Endodermal cell (in vitro differentiated cells): ENCODE results near the gene ANO1. TPM values are rescaled to one million over a fixed set of nuclear protein-coding genes. Genes with fewer than 3 reads are reported as not detected.

ENCODE experiments used
- DNase-seq: peaks from one replicate; pipeline ENCODE4 v3.0.0-alpha.2; 2017
- H3K27ac ChIP-seq: 2 replicates; pipeline ENCODE4 v1.5.1; 2013; ENCODE audit warnings: mild to moderate bottlenecking, low read depth, low read length, moderate library complexity
- H3K27me3 ChIP-seq: 2 replicates; pipeline ENCODE4 v1.6.1; 2013; ENCODE audit warnings: mild to moderate bottlenecking, low read length, moderate library complexity; ENCODE audit not compliant: insufficient read depth, control insufficient read depth, poor library complexity, severe bottlenecking
- H3K36me3 ChIP-seq: 2 replicates; pipeline ENCODE4 v1.7.0; 2013; ENCODE audit warnings: mild to moderate bottlenecking, low read length, moderate library complexity; ENCODE audit not compliant: control insufficient read depth, insufficient read depth
- H3K4me1 ChIP-seq: one replicate; pipeline ENCODE4 v1.7.0; 2013; ENCODE audit warnings: low read length; ENCODE audit not compliant: control insufficient read depth, insufficient read depth
- H3K4me3 ChIP-seq: 2 replicates; pipeline ENCODE4 v1.5.1; 2013; ENCODE audit warnings: mild to moderate bottlenecking, low read length, moderate library complexity
- H3K9ac ChIP-seq: 2 replicates; pipeline ENCODE4 v1.6.1; 2013; ENCODE audit warnings: mild to moderate bottlenecking, low read length, moderate library complexity; ENCODE audit not compliant: poor library complexity, severe bottlenecking; ENCODE audit errors: extremely low read depth
- H3K9me3 ChIP-seq: 2 replicates; pipeline ENCODE4 v1.6.1; 2013; ENCODE audit warnings: mild to moderate bottlenecking, low read length, moderate library complexity; ENCODE audit not compliant: control insufficient read depth
- H3K27ac Mint-ChIP-seq: 2 replicates; pipeline ENCODE4 v1.8.0; 2020; ENCODE audit warnings: mixed read lengths
- H3K27me3 Mint-ChIP-seq: 2 replicates; pipeline ENCODE4 v1.8.0; 2021; ENCODE audit warnings: mild to moderate bottlenecking, mixed read lengths; ENCODE audit not compliant: insufficient read depth
- H3K36me3 Mint-ChIP-seq: 2 replicates; pipeline ENCODE4 v1.8.0; 2020; ENCODE audit warnings: low read depth, mixed read lengths
- H3K4me1 Mint-ChIP-seq: 2 replicates; pipeline ENCODE4 v1.8.0; 2020; ENCODE audit warnings: mixed read lengths
- H3K4me3 Mint-ChIP-seq: 2 replicates; pipeline ENCODE4 v1.8.0; 2020; ENCODE audit warnings: mild to moderate bottlenecking, moderate library complexity, mixed read lengths
- H3K9me3 Mint-ChIP-seq: 2 replicates; pipeline ENCODE4 v1.8.0; 2020; ENCODE audit warnings: mild to moderate bottlenecking, mixed read lengths
- CTCF ChIP-seq: fragments of 200-600 bp; sonication (generic); conservative IDR thresholded peaks from 2 replicates; pipeline ENCODE4 v1.5.0; 2021; ENCODE audit warnings: antibody characterized with exemption, mild to moderate bottlenecking
- WGBS, 2 experiments: methylation state at CpG; one replicate each; pipeline versions ENCODE4 v1.1.5 to v1.1.7; 2013; ENCODE audit warnings: missing lambda C conversion rate in 2 of 2, mixed read lengths in 1 of 2; ENCODE audit not compliant: insufficient coverage in 1 of 2, insufficient read length in 1 of 2; 5-methylcytosine and 5-hydroxymethylcytosine counted together
- total RNA-seq, 2 donors: library from RNA; stranded (reverse); fragmentation: NEBNext Ultra II Directional in 1 of 2; extraction: Animal tissue kit (Norgen Biotek cat#: 25700) in 1 of 2; gene quantifications; 2 replicates in 1 of 2; 3 replicates in 1 of 2; pipeline ENCODE4 v1.2.1, GENCODE V29; 2021

The ANO1 gene
- total RNA-seq, 2 donors from 2014 or later = 3.0 to 7.7 TPM

GRCh38 chr11:70111269-70112016 lies 33.3 kb downstream of the ANO1 start:
- Mint-ChIP-seq H3K4me1 (peaks cover 25% of the 10 kb centered on the region), H3K9me3 (no peaks in the 10 kb centered on the region), H3K4me3 (no peak overlapping the region), H3K36me3 (no peaks in the 10 kb centered on the region), H3K27ac (peak overlapping the region; percentile 26), H3K27me3 (no peaks in the 10 kb centered on the region)
- Histone ChIP-seq H3K4me1 (peaks cover 9% of the 10 kb centered on the region), H3K4me3 (no peak overlapping the region), H3K36me3 (no peaks in the 10 kb centered on the region), H3K9ac (no peak overlapping the region), H3K27me3 (no peaks in the 10 kb centered on the region), H3K9me3 (no peaks in the 10 kb centered on the region), H3K27ac (peak overlapping the region; percentile 69)
- no peak for TF ChIP-seq CTCF
- peak; percentile 77 for DNase-seq
- WGBS, 2 experiments = 63 to 69% methylated on average over 23 to 29 of the region's 29 CpGs

- no peak for DNase-seq
- no peak overlapping the region for H3K4me3 Mint-ChIP-seq
- Histone ChIP-seq H3K4me3 (no peak overlapping the region), H3K4me1 (peaks cover 9% of the 10 kb centered on the region), H3K9ac (no peak overlapping the region), H3K36me3 (no peaks in the 10 kb centered on the region), H3K27me3 (no peaks in the 10 kb centered on the region), H3K27ac (peak overlapping the region; percentile 69), H3K9me3 (no peaks in the 10 kb centered on the region)
- H3K27ac Mint-ChIP-seq = peak overlapping the region; percentile 26
- H3K27me3 Mint-ChIP-seq = no peaks in the 10 kb centered on the region
- peaks cover 28% of the 10 kb centered on the region for H3K4me1 Mint-ChIP-seq
- no peaks in the 10 kb centered on the region for H3K36me3 Mint-ChIP-seq
- H3K9me3 Mint-ChIP-seq = no peaks in the 10 kb centered on the region
- TF ChIP-seq CTCF = no peak
- 88 to 89% methylated on average over 4 to 5 of the region's 5 CpGs for WGBS, 2 experiments
Observed at GRCh38 chr11:70112017-70112434, 33.9 kb downstream of the ANO1 start.

DNA sequence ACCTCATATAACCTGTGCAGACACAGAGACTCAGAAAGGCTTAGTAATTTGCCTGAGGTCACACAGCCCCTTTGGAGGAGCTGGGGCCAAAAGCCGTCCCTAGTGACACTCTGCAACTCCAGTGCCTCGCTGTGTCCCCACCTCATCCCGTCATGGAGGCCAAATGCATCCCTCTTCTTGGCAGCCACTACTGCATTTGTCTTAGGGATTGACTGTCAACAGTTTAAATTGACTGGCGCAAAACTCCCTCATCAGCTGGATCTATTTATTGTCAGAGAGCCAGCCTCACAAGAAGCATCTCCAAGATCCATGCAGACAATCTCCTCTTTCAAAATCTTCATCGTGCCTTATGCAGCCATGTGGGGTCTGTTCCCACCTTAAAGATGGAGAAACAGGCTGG lies 35.7 kb downstream of the ANO1 start:
- Histone ChIP-seq H3K27me3 (no peaks in the 10 kb centered on the region), H3K9ac (no peak overlapping the region), H3K4me1 (peaks cover 7% of the 10 kb centered on the region), H3K4me3 (no peak overlapping the region), H3K27ac (no peak overlapping the region), H3K9me3 (no peaks in the 10 kb centered on the region), H3K36me3 (no peaks in the 10 kb centered on the region)
- no peak overlapping the region for H3K4me3 Mint-ChIP-seq
- H3K36me3 Mint-ChIP-seq = no peaks in the 10 kb centered on the region
- H3K9me3 Mint-ChIP-seq = no peaks in the 10 kb centered on the region
- no peaks in the 10 kb centered on the region for H3K27me3 Mint-ChIP-seq
- peaks cover 23% of the 10 kb centered on the region for H3K4me1 Mint-ChIP-seq
- DNase-seq = no peak
- WGBS, 2 experiments = 91 to 93% methylated on average over 4 to 5 of the region's 5 CpGs
- no peak overlapping the region for H3K27ac Mint-ChIP-seq
- no peak for TF ChIP-seq CTCF
